Ovary (tissue), 9 donors: Measurements from ENCODE around the gene MRPL12. TPM values are rescaled to one million over a fixed set of nuclear protein-coding genes. Genes with fewer than 3 reads are reported as not detected.

Experiments used
- DNase-seq, 5 donors: peaks; one replicate each; pipeline ENCODE4 v3.0.0-alpha.2; 2019 to 2020
- H3K27ac ChIP-seq, 2 donors: fragments of 200-600 bp; one replicate each; pipeline versions ENCODE4 v1.5.1 to v1.8.0; 2019 to 2022
- H3K27me3 ChIP-seq: fragments of 200-600 bp; one replicate; pipeline ENCODE4 v1.8.0; 2022
- H3K36me3 ChIP-seq: fragments of 200-600 bp; sonication (generic); one replicate; pipeline ENCODE4 v1.5.1; 2019
- H3K4me1 ChIP-seq: one replicate; pipeline ENCODE4 v1.8.1; 2013; ENCODE audit warnings: mild to moderate bottlenecking, moderate library complexity; ENCODE audit not compliant: insufficient read depth
- H3K4me3 ChIP-seq: fragments of 200-600 bp; sonication (generic); one replicate; pipeline ENCODE4 v1.5.1; 2017
- H3K9me3 ChIP-seq, 2 donors: fragments of 200-600 bp in 1 of 2; sonication (generic) in 1 of 2; one replicate each; pipeline versions ENCODE4 v1.5.1 to v1.8.1; 2013 to 2019; ENCODE audit warnings: mild to moderate bottlenecking in 1 of 2, moderate library complexity in 1 of 2
- CTCF ChIP-seq, 3 donors: fragments of 450-650 bp in 2 of 3; fragments of 200-600 bp in 1 of 3; IDR thresholded peaks; one replicate each; pipeline versions ENCODE4 v1.5.1 to v1.8.0; 2016 to 2022; ENCODE audit warnings: antibody characterized with exemption in 3 of 3, mild to moderate bottlenecking in 1 of 3
- EP300 ChIP-seq: sonication (generic); formaldehyde crosslinking; IDR thresholded peaks from one replicate; pipeline ENCODE4 v1.6.1; 2017; ENCODE audit warnings: antibody characterized with exemption
- POLR2A ChIP-seq: fragments of 450-650 bp; IDR thresholded peaks from one replicate; pipeline ENCODE4 v1.6.1; 2017; ENCODE audit warnings: antibody characterized with exemption, mild to moderate bottlenecking, moderate library complexity
- WGBS, 3 donors: extraction: QIAGEN DNeasy Blood & Tissue Kit in 1 of 3; methylation state at CpG; one replicate each; pipeline versions ENCODE4 v1.1.5 to v1.1.7; 2013 to 2017; 5-methylcytosine and 5-hydroxymethylcytosine counted together
- intact Hi-C, 4 donors: fragments of 100-400 bp; cut with DNase I; formaldehyde crosslinking; loops; one replicate each; pipeline versions ENCODE4 v1.11.0 to v1.15.1; 2022 to 2023
- polyA plus RNA-seq, 2 donors: library from polyadenylated mRNA; stranded (reverse); fragments of 200-250 nt in 1 of 2; fragments of 350-450 nt in 1 of 2; fragmentation: Illumina TruSeq in 1 of 2; extraction: RNeasy Lipid Tissue Mini Kit (QIAGEN cat#74804) in 1 of 2; gene quantifications; one replicate each; pipeline ENCODE4 v1.2.3, GENCODE V29; 2013 to 2014
- total RNA-seq, 7 donors: library from RNA; depleted of rRNA in 2 of 7; stranded (reverse); fragments of >200 nt in 2 of 7; fragmentation: NEBNext Ultra II Directional in 3 of 7; extraction: Animal tissue kit (Norgen Biotek cat#: 25700) in 3 of 7; gene quantifications; one replicate each; pipeline versions ENCODE4 v1.1.0 to v1.2.4, GENCODE V29; 2016 to 2023
- donor health status: DM: no; HTN: no; CAD: no; lungs with moderate emphysema.
- donor health status: DM: no; HTN: no; CAD: no.
- donor health status: Bipolar disorder and iron deficiency.
- donor health status: DM: yes; HTN: yes; CAD: no.
- donor health status: DM: no; HTN: no; CAD: no.
- donor health status: DM: yes; HTN: yes; CAD: no.

Gene MRPL12
- total and polyA plus RNA-seq, 9 donors: 12.9 to 47.2 (median 36.8) TPM

GRCh38 chr17:81712468-81713003 lies 9.4 kb downstream of the MRPL12 start:
- H3K27ac ChIP-seq: no peak overlapping the region
- no peaks in the 10 kb centered on the region for H3K36me3 ChIP-seq
- peak overlapping the region; percentile 72 for H3K4me3 ChIP-seq
- H3K27me3 ChIP-seq: no peaks in the 10 kb centered on the region
- no peak for DNase-seq
- 1 to 4% (median 1%) methylated on average over 34 to 41 of the region's 41 CpGs for WGBS, 3 donors
- peaks cover 18% of the 10 kb centered on the region for H3K4me1 ChIP-seq
- TF ChIP-seq POLR2A: no peak
- TF ChIP-seq EP300: no peak
- TF ChIP-seq CTCF (IDR thresholded peaks at IDR 0.05): no peak
- intact Hi-C loops: no loop called here
- no peaks in the 10 kb centered on the region for H3K9me3 ChIP-seq

- H3K4me1 ChIP-seq: peaks cover 18% of the 10 kb centered on the region
Measured at GRCh38 chr17:81713004-81713555, 9.9 kb downstream of the MRPL12 start.

GRCh38 chr17:81713556-81714411 lies 10.6 kb downstream of the MRPL12 start:
- H3K36me3 ChIP-seq: no peaks in the 10 kb centered on the region
- H3K4me1 ChIP-seq: peaks cover 18% of the 10 kb centered on the region
- WGBS, 3 donors: 47 to 70% (median 59%) methylated on average over 35 to 36 of the region's 36 CpGs
- peak in 2 of 5 donors; percentile 36 to 46 for DNase-seq
- H3K9me3 ChIP-seq: no peaks in the 10 kb centered on the region
- no peak for TF ChIP-seq EP300
- TF ChIP-seq CTCF (IDR thresholded peaks at IDR 0.05): no peak
- TF ChIP-seq POLR2A: no peak
- H3K27ac ChIP-seq: no peak overlapping the region
- no peaks in the 10 kb centered on the region for H3K27me3 ChIP-seq
- intact Hi-C loops: no loop called here
- H3K4me3 ChIP-seq: no peak overlapping the region

More at GRCh38 chr17:81713004-81713555, 9.9 kb downstream of the MRPL12 start:
- WGBS, 3 donors: 18 to 32% (median 21%) methylated on average over 18 of the region's 18 CpGs
- DNase-seq: peak in 3 of 5 donors; percentile 27 to 43 (median 37)
- Histone ChIP-seq H3K9me3 (no peaks in the 10 kb centered on the region), H3K36me3 (no peaks in the 10 kb centered on the region), H3K27me3 (no peaks in the 10 kb centered on the region), H3K27ac (no peak overlapping the region), H3K4me3 (peak overlapping the region; percentile 72)
- TF ChIP-seq EP300 (no peak), POLR2A (no peak), CTCF (IDR thresholded peaks at IDR 0.05) (no peak)
- intact Hi-C loops: no loop called here

GRCh38 chr17:81714412-81715106 lies 11.4 kb downstream of the MRPL12 start:
- intact Hi-C loops: no loop called here
- peak in 2 of 5 donors; percentile 40 to 43 for DNase-seq
- WGBS, 3 donors: 91 to 92% (median 92%) methylated on average over 38 to 39 of the region's 39 CpGs
- H3K9me3 ChIP-seq: no peaks in the 10 kb centered on the region
- no peaks in the 10 kb centered on the region for H3K36me3 ChIP-seq
- H3K4me3 ChIP-seq: no peak overlapping the region
- TF ChIP-seq CTCF (IDR thresholded peaks at IDR 0.05) (no peak), POLR2A (no peak), EP300 (no peak)
- H3K27me3 ChIP-seq: no peaks in the 10 kb centered on the region
- peaks cover 18% of the 10 kb centered on the region for H3K4me1 ChIP-seq
- no peak overlapping the region for H3K27ac ChIP-seq
